Activated CD4-positive, alpha-beta T cell treated with anti-CD3 and anti-CD28 coated beads, Interleukin-10, Interleukin-2, amounts not matched to agents 100 ng/mL and 50 ng/mL, durations not matched to agents 16 hours and 8 hours (primary cell): ENCODE measurements around the gene CXXC1.
A peak's percentile ranks its signal among the peaks of the same experiment; 100 is the strongest.
"Not testable (repeated sequence)": the region's sequence is repeated elsewhere in the genome, so short reads cannot be mapped to it uniquely, and the experiment has no call there.

Experiments used
- DNase-seq: peaks from one replicate; pipeline ENCODE4 v3.0.0-alpha.2; 2020

CXXC1 gene

GRCh38 chr18:50287441-50288347 is at the start of gene CXXC1:
TSS of gene CXXC1 (minus strand) at chr18:50287692. CDS start at chr18:50287589, 103 bp downstream.
- peak; percentile 98 for DNase-seq

- DNase-seq = no peak
Observed at GRCh38 chr18:50334546-50335152, 47.2 kb upstream of the CXXC1 start.

- no peak for DNase-seq
Observed at GRCh38 chr18:50331691-50332090, 44.2 kb upstream of the CXXC1 start.

- no peak for DNase-seq
Observed at GRCh38 chr18:50330176-50330575, 42.7 kb upstream of the CXXC1 start.

- no peak for DNase-seq
Observed at GRCh38 chr18:50327983-50328382, 40.5 kb upstream of the CXXC1 start.

- no peak for DNase-seq
Observed at GRCh38 chr18:50320719-50321118, 33.2 kb upstream of the CXXC1 start.

GRCh38 chr18:50315100-50315871 is 27.8 kb upstream of the CXXC1 start:
- no peak for DNase-seq

- DNase-seq = no peak
Observed at GRCh38 chr18:50313873-50314460, 26.5 kb upstream of the CXXC1 start.

GRCh38 chr18:50313031-50313607 is 25.6 kb upstream of the CXXC1 start:
- DNase-seq = no peak

- no peak for DNase-seq
Observed at GRCh38 chr18:50312296-50313030, 25.0 kb upstream of the CXXC1 start.

GRCh38 chr18:50311650-50312049 is 24.2 kb upstream of the CXXC1 start:
- no peak for DNase-seq

GRCh38 chr18:50310080-50310479 is 22.6 kb upstream of the CXXC1 start:
- no peak for DNase-seq

GRCh38 chr18:50308851-50309250 is 21.4 kb upstream of the CXXC1 start:
- not testable (repeated sequence) for DNase-seq

GRCh38 chr18:50307738-50308470 is 20.4 kb upstream of the CXXC1 start:
- DNase-seq = peak; percentile 93

GRCh38 chr18:50307400-50307737 is 19.9 kb upstream of the CXXC1 start:
- DNase-seq = no peak

- DNase-seq = no peak
Observed at GRCh38 chr18:50306944-50307343, 19.5 kb upstream of the CXXC1 start.

- no peak for DNase-seq
Observed at GRCh38 chr18:50301074-50301473, 13.6 kb upstream of the CXXC1 start.

- no peak for DNase-seq
Observed at GRCh38 chr18:50299626-50300388, 12.3 kb upstream of the CXXC1 start.

- DNase-seq = no peak
Observed at GRCh38 chr18:50298443-50299284, 11.2 kb upstream of the CXXC1 start.
